Measurements from ENCODE around the gene CYSLTR2.

The CYSLTR2 gene

GRCh38 chr13:48636550-48636949, 17.2 kb upstream of the CYSLTR2 start:
- Histone ChIP-seq H3K4me3 (ENCODE audit: low read length in 2 of 2) (no peak overlapping the region), H3K4ac (ENCODE audit: low read length) (no peak overlapping the region), H2AFZ (ENCODE audit: low read length) (no peak overlapping the region), H2BK120ac (ENCODE audit: low read depth, low read length) (no peak overlapping the region), H3K14ac (ENCODE audit: low read length) (no peak overlapping the region), H3K4me2 (ENCODE audit: insufficient read depth, low read length, poor library complexity, severe bottlenecking) (no peak overlapping the region), H4K8ac (ENCODE audit: low read depth, low read length) (no peak overlapping the region), H2BK12ac (ENCODE audit: low read length) (no peak overlapping the region), H3K4me1 (ENCODE audit: control insufficient read depth in 2 of 2, insufficient read depth in 1 of 2, low read depth in 1 of 2, low read length in 2 of 2) (no peaks in the 10 kb centered on the region), H3K27ac (replicated peaks; ENCODE audit: low read length) (no peak overlapping the region), H3K79me1 (ENCODE audit: low read depth, low read length) (no peaks in the 10 kb centered on the region), H3K23ac (ENCODE audit: low read depth, low read length, poor library complexity) (no peak overlapping the region), H3K9me3 (replicated peaks in 1 of 2; ENCODE audit: control insufficient read depth in 2 of 2, insufficient read depth in 1 of 2, low read depth in 1 of 2, low read length in 2 of 2) (peaks cover 0 to 5% of the 10 kb centered on the region in 2 donors), H3K18ac (ENCODE audit: low read length) (no peak overlapping the region), H3K27me3 (ENCODE audit: control insufficient read depth in 3 of 3, insufficient read depth in 3 of 3, low read depth in 1 of 3, low read length in 3 of 3) (no peaks in the 10 kb centered on the region), H2BK5ac (ENCODE audit: low read length) (no peak overlapping the region), H4K91ac (ENCODE audit: low read depth, low read length, poor library complexity) (no peak overlapping the region), H2BK15ac (ENCODE audit: low read length) (no peak overlapping the region), H2AK5ac (ENCODE audit: low read depth, low read length) (no peak overlapping the region), H3K9ac (ENCODE audit: low read depth, low read length, poor library complexity) (no peak overlapping the region), H3K36me3 (replicated peaks in 1 of 2; ENCODE audit: control insufficient read depth in 2 of 2, insufficient read depth in 2 of 2, low read length in 2 of 2) (no peaks in the 10 kb centered on the region)
- DNase-seq (ENCODE audit: low spot score) = no peak

DNA sequence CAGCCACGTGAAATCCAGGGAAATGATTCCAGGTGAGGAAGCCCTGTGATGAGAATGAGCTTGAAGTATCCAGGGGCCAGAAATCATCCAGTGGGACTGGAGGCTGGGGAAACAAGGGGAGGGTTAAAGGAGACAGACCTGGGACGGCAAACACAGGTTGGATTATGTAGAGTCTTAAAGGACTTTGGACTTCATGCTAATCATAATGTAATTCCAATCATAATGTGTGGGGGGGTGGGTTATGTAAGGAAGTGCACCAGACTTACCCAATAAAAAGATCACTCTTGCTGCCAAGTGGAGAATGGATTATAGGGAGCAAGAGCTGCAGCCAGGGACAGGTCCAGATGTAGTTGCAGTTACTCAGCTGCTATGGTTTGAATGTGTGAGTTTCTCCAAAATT, 16.1 kb upstream of the CYSLTR2 start:
- no CpG with 5 or more reads among the region's 2 CpGs for WGBS, 2 donors (ENCODE audit: extremely low coverage in 2 of 2, insufficient read length in 2 of 2, insufficient replicate concordance in 1 of 2)
- no peak for DNase-seq (ENCODE audit: low spot score)
- Histone ChIP-seq H3K4me1 (ENCODE audit: control insufficient read depth in 2 of 2, insufficient read depth in 1 of 2, low read depth in 1 of 2, low read length in 2 of 2) (no peaks in the 10 kb centered on the region), H2BK5ac (ENCODE audit: low read length) (no peak overlapping the region), H3K23ac (ENCODE audit: low read depth, low read length, poor library complexity) (no peak overlapping the region), H4K8ac (ENCODE audit: low read depth, low read length) (no peak overlapping the region), H2BK15ac (ENCODE audit: low read length) (no peak overlapping the region), H3K9me3 (replicated peaks in 1 of 2; ENCODE audit: control insufficient read depth in 2 of 2, insufficient read depth in 1 of 2, low read depth in 1 of 2, low read length in 2 of 2) (peaks cover 0 to 5% of the 10 kb centered on the region in 2 donors), H3K4me3 (ENCODE audit: low read length in 2 of 2) (no peak overlapping the region), H3K4ac (ENCODE audit: low read length) (no peak overlapping the region), H3K9ac (ENCODE audit: low read depth, low read length, poor library complexity) (no peak overlapping the region), H2AK5ac (ENCODE audit: low read depth, low read length) (no peak overlapping the region), H2BK120ac (ENCODE audit: low read depth, low read length) (no peak overlapping the region), H2AFZ (ENCODE audit: low read length) (no peak overlapping the region), H3K27me3 (ENCODE audit: control insufficient read depth in 3 of 3, insufficient read depth in 3 of 3, low read depth in 1 of 3, low read length in 3 of 3) (no peaks in the 10 kb centered on the region), H4K91ac (ENCODE audit: low read depth, low read length, poor library complexity) (no peak overlapping the region), H2BK12ac (ENCODE audit: low read length) (no peak overlapping the region), H3K18ac (ENCODE audit: low read length) (no peak overlapping the region), H3K14ac (ENCODE audit: low read length) (no peak overlapping the region), H3K4me2 (ENCODE audit: insufficient read depth, low read length, poor library complexity, severe bottlenecking) (no peak overlapping the region), H3K36me3 (replicated peaks in 1 of 2; ENCODE audit: control insufficient read depth in 2 of 2, insufficient read depth in 2 of 2, low read length in 2 of 2) (no peaks in the 10 kb centered on the region), H3K27ac (replicated peaks; ENCODE audit: low read length) (no peak overlapping the region), H3K79me1 (ENCODE audit: low read depth, low read length) (no peaks in the 10 kb centered on the region)

- no peak overlapping the region for H3K18ac ChIP-seq (ENCODE audit: low read length)
- no peak overlapping the region for H3K27ac ChIP-seq (replicated peaks; ENCODE audit: low read length)
- H3K9ac ChIP-seq (ENCODE audit: low read depth, low read length, poor library complexity) = no peak overlapping the region
- H3K9me3 ChIP-seq (replicated peaks in 1 of 2; ENCODE audit: control insufficient read depth in 2 of 2, insufficient read depth in 1 of 2, low read depth in 1 of 2, low read length in 2 of 2) = peaks cover 0 to 5% of the 10 kb centered on the region in 2 donors
- no peak overlapping the region for H3K23ac ChIP-seq (ENCODE audit: low read depth, low read length, poor library complexity)
- H2BK15ac ChIP-seq (ENCODE audit: low read length) = no peak overlapping the region
- no peak overlapping the region for H2BK120ac ChIP-seq (ENCODE audit: low read depth, low read length)
- H3K36me3 ChIP-seq (replicated peaks in 1 of 2; ENCODE audit: control insufficient read depth in 2 of 2, insufficient read depth in 2 of 2, low read length in 2 of 2) = no peaks in the 10 kb centered on the region
- no peaks in the 10 kb centered on the region for H3K79me1 ChIP-seq (ENCODE audit: low read depth, low read length)
- H2BK5ac ChIP-seq (ENCODE audit: low read length) = no peak overlapping the region
- H3K4me3 ChIP-seq (ENCODE audit: low read length in 2 of 2) = no peak overlapping the region
- no peak overlapping the region for H2BK12ac ChIP-seq (ENCODE audit: low read length)
- H3K4me1 ChIP-seq (ENCODE audit: control insufficient read depth in 2 of 2, insufficient read depth in 1 of 2, low read depth in 1 of 2, low read length in 2 of 2) = no peaks in the 10 kb centered on the region
- no peak overlapping the region for H3K4me2 ChIP-seq (ENCODE audit: insufficient read depth, low read length, poor library complexity, severe bottlenecking)
- no peak overlapping the region for H3K14ac ChIP-seq (ENCODE audit: low read length)
- no peak overlapping the region for H3K4ac ChIP-seq (ENCODE audit: low read length)
- DNase-seq (ENCODE audit: low spot score) = no peak
- no peak overlapping the region for H4K8ac ChIP-seq (ENCODE audit: low read depth, low read length)
- no peak overlapping the region for H2AFZ ChIP-seq (ENCODE audit: low read length)
- no CpG with 5 or more reads among the region's 7 CpGs for WGBS, 2 donors (ENCODE audit: extremely low coverage in 2 of 2, insufficient read length in 2 of 2, insufficient replicate concordance in 1 of 2)
- no peak overlapping the region for H2AK5ac ChIP-seq (ENCODE audit: low read depth, low read length)
- H4K91ac ChIP-seq (ENCODE audit: low read depth, low read length, poor library complexity) = no peak overlapping the region
- H3K27me3 ChIP-seq (ENCODE audit: control insufficient read depth in 3 of 3, insufficient read depth in 3 of 3, low read depth in 1 of 3, low read length in 3 of 3) = no peaks in the 10 kb centered on the region
These were observed 13.0 kb upstream of the CYSLTR2 start for GRCh38 chr13:48640767-48641166.

DNA sequence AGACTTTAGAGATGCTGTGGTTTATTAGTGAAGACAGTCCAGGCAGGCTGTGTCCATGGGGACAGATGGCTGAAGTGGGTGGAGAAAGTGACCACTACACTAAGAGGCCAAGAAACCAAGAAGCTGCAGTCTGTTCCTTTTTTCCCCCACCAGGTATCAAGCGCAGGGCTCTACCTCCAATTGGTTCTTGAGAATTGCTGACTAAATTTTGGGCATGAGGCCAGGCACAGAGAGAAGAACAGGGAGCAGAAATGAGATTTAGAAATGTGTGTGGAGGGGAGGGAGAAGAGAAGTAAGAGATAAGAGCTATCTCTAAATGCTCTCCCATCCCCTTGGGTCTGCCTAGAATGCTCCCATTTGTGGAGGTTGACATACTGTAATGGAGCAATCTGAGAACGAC, 12.3 kb upstream of the CYSLTR2 start:
- no peaks in the 10 kb centered on the region for H3K27me3 ChIP-seq (ENCODE audit: control insufficient read depth in 3 of 3, insufficient read depth in 3 of 3, low read depth in 1 of 3, low read length in 3 of 3)
- no peak overlapping the region for H3K9ac ChIP-seq (ENCODE audit: low read depth, low read length, poor library complexity)
- H3K4me2 ChIP-seq (ENCODE audit: insufficient read depth, low read length, poor library complexity, severe bottlenecking) = no peak overlapping the region
- no peak overlapping the region for H3K14ac ChIP-seq (ENCODE audit: low read length)
- H4K8ac ChIP-seq (ENCODE audit: low read depth, low read length) = no peak overlapping the region
- no peak overlapping the region for H2AK5ac ChIP-seq (ENCODE audit: low read depth, low read length)
- H3K18ac ChIP-seq (ENCODE audit: low read length) = no peak overlapping the region
- peaks cover 0 to 2% of the 10 kb centered on the region in 2 donors for H3K9me3 ChIP-seq (replicated peaks in 1 of 2; ENCODE audit: control insufficient read depth in 2 of 2, insufficient read depth in 1 of 2, low read depth in 1 of 2, low read length in 2 of 2)
- H2AFZ ChIP-seq (ENCODE audit: low read length) = no peak overlapping the region
- no peak overlapping the region for H2BK15ac ChIP-seq (ENCODE audit: low read length)
- H3K4me3 ChIP-seq (ENCODE audit: low read length in 2 of 2) = no peak overlapping the region
- H2BK120ac ChIP-seq (ENCODE audit: low read depth, low read length) = no peak overlapping the region
- H3K4me1 ChIP-seq (ENCODE audit: control insufficient read depth in 2 of 2, insufficient read depth in 1 of 2, low read depth in 1 of 2, low read length in 2 of 2) = no peaks in the 10 kb centered on the region
- no CpG with 5 or more reads among the region's 2 CpGs for WGBS, 2 donors (ENCODE audit: extremely low coverage in 2 of 2, insufficient read length in 2 of 2, insufficient replicate concordance in 1 of 2)
- no peak overlapping the region for H3K4ac ChIP-seq (ENCODE audit: low read length)
- no peak for DNase-seq (ENCODE audit: low spot score)
- no peaks in the 10 kb centered on the region for H3K36me3 ChIP-seq (replicated peaks in 1 of 2; ENCODE audit: control insufficient read depth in 2 of 2, insufficient read depth in 2 of 2, low read length in 2 of 2)
- H3K23ac ChIP-seq (ENCODE audit: low read depth, low read length, poor library complexity) = no peak overlapping the region
- H4K91ac ChIP-seq (ENCODE audit: low read depth, low read length, poor library complexity) = no peak overlapping the region
- no peak overlapping the region for H3K27ac ChIP-seq (replicated peaks; ENCODE audit: low read length)
- H2BK5ac ChIP-seq (ENCODE audit: low read length) = no peak overlapping the region
- H3K79me1 ChIP-seq (ENCODE audit: low read depth, low read length) = no peaks in the 10 kb centered on the region
- H2BK12ac ChIP-seq (ENCODE audit: low read length) = no peak overlapping the region
